Uterus (tissue), 2 donors: ENCODE data around the gene SLC66A1.

Experiments used
- POLR2A ChIP-seq, 2 donors: fragments of 450-650 bp; IDR thresholded peaks; one replicate each; pipeline ENCODE4 v1.6.1; 2016; ENCODE audit warnings: antibody characterized with exemption in 2 of 2, mild to moderate bottlenecking in 1 of 2, moderate library complexity in 1 of 2
- TF ChIP-seq, protein P1 (sequence below), 4 experiments: fragments of 200-600 bp in 2 of 4; fragments of 450-650 bp in 2 of 4; sonication (generic) in 2 of 4; IDR thresholded peaks; one replicate each; pipeline ENCODE4 v1.5.1; 2016 to 2019; ENCODE audit warnings: antibody characterized with exemption in 4 of 4, mild to moderate bottlenecking in 2 of 4, moderate library complexity in 1 of 4

GRCh38 chr1:19360432-19360831, 48.3 kb downstream of the SLC66A1 start:
- TF ChIP-seq, protein P1, sequence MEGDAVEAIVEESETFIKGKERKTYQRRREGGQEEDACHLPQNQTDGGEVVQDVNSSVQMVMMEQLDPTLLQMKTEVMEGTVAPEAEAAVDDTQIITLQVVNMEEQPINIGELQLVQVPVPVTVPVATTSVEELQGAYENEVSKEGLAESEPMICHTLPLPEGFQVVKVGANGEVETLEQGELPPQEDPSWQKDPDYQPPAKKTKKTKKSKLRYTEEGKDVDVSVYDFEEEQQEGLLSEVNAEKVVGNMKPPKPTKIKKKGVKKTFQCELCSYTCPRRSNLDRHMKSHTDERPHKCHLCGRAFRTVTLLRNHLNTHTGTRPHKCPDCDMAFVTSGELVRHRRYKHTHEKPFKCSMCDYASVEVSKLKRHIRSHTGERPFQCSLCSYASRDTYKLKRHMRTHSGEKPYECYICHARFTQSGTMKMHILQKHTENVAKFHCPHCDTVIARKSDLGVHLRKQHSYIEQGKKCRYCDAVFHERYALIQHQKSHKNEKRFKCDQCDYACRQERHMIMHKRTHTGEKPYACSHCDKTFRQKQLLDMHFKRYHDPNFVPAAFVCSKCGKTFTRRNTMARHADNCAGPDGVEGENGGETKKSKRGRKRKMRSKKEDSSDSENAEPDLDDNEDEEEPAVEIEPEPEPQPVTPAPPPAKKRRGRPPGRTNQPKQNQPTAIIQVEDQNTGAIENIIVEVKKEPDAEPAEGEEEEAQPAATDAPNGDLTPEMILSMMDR (IDR thresholded peaks at IDR 0.05): no peak
- TF ChIP-seq POLR2A (IDR thresholded peaks at IDR 0.05): no peak
